Activated CD8-positive, alpha-beta memory T cell treated with anti-CD3 and anti-CD28 coated beads for 24 hours (primary cell): ENCODE data around the gene ZNF469.

Experiments used
- DNase-seq: peaks from one replicate; pipeline ENCODE4 v3.0.0-alpha.2; 2020

The ZNF469 gene

DNA sequence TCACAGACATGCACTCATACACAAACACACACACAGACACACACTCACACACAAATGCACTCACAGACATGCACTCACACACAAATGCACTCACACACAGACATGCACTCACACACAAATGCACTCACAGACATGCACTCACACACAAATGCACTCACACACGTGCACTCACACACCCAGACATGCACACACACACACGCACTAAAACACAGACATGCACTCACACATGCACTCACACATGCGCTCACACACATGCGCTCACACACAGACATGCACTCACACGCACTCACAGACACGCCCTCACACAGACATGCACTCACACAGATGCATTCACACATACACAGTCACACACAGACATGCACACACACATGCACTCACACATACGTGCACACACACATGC, 2.7 kb upstream of the ZNF469 start:
- DNase-seq, result no peak

GRCh38 chr16:88380619-88381018, 2.1 kb upstream of the ZNF469 start:
- no peak for DNase-seq

- no peak for DNase-seq
Observed at GRCh38 chr16:88381820-88382451, 823 bp upstream of the ZNF469 start.

DNA sequence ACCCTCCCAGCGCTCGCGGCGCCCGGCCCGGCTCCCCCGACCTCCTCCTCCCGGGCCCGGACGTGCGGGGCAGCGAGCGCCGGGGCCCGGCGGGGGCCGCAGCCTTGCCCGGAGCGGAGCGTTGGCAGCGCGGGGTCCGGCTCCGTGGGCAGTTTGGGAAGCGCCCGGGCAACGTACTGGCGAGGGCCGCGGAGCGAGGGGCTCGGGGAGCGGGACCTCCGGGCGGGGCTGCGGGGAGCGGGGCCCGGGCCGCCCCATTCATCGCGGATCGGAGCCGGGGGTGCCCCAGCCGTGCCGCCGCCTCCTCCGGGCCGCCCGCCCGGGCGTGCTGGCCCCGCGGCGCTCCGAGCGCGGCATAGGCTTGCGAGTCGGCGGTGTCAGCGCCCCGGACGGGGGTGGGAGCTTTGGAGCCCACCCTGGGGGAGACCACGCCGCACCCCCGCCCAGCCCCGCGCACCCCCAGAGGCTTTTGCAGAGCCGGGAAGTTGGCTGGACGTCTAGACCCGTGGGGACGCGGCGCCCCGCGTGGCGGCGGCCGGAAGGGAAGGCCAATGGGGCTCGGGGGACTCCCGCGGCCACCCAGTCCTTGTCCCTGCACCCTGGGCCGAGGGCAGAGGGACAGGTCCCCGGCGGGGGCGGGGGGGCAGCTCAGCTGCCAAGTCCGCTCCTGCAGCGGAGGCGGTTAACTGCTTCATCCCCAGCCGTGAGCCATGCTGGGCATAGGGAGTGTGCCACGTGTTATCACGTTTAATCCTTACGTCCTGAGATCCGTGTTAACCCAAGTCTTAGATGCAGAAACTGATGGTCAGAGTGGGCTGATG, 852 bp downstream of the ZNF469 start:
- DNase-seq, result peak; percentile 66

DNA sequence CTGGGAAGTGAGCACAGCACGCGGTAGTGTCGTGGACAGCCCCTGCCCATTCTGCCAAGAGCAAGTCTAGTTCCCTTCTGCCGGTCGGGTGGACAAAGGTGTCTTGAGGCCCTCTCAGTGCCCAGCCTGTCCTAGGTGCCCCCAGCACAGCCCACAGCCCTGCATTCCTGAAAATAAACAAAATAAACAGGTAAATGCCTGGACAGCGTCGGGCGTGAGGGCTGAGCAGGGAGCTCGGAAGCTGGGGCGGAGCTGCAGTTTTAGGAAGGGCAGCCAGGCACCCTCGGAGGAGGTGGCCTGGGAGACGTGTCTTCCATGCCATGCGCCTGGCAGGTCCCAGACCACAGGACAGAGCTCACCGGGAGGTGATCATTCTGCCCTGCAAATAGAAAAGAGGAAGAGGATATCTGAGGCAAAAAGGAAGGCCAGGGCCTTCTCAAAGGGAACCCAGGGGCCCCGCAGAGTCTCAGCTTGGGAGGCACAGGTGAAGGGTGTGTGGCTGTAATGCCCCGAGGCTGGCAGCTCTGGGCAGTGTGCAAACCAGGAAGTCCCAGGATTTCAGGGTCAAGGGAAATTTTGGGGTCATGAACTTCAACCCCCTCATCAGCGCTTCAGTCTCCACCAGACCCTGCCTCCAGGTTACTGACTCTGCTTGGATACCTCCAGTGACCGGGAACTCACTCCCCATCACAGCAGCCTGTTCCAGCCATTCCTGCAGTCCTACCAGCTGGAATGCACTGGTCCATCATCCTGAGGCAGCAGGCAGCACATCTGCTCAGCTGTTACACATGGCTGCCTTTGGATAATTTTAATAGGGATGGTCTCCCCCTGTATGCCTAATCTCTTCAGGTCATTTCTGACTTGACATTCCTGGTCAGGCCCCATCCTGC, 1.7 kb downstream of the ZNF469 start:
- DNase-seq, result no peak

DNA sequence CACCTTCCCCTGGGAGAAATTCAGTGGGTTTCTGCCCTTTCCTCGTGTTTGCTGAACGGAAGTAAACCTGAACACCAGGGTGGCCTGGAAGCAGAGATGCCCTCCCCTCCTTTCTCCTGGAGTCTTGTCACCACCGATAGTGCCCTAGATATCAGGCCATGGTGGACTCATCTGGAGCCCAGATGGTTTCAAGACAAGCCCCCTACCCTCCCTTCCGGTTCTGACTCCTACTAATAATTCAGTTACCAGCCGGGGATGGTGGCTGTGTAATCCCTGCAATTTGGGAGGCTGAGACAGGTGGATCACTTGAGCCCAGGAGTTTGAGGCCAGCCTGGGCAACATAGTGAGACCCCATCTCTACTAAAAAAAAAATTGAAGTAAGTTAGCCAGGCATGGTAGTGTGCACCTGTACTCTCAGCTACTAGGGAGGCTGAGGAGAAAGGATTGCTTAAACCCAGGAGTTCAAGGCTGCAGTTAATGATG, 2.4 kb downstream of the ZNF469 start:
- no peak for DNase-seq

GRCh38 chr16:88385831-88386815, 3.4 kb downstream of the ZNF469 start:
- no peak for DNase-seq

DNA sequence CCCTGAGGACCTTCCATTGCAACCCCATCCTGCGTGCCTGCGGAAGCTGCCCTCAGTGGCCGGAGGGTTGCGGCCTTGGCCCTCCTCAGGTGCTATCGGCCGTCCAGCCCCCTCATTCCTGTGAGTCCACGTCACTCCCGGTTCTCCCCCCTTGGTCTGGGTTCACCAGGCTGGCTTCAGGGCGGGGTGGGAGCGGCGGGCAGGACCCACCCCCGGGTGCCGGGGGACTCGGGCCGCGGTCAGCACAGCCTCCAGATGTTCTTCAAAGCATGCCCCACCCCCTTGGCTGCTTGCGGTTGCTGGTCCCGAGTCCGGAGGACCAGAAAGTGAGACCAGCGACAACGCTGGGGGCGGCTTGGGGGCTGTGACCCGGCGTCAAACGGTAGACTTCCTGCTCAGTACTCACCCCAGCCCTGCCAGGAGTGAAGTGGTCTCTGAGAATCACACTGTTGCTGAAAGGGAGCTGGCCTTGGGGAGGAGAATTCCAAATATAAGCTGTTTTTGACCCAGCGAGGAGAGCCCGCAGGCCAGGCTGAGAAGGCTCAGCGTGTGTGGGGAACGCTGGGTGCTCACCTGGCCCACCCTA, 4.5 kb downstream of the ZNF469 start:
- DNase-seq, result no peak

DNA sequence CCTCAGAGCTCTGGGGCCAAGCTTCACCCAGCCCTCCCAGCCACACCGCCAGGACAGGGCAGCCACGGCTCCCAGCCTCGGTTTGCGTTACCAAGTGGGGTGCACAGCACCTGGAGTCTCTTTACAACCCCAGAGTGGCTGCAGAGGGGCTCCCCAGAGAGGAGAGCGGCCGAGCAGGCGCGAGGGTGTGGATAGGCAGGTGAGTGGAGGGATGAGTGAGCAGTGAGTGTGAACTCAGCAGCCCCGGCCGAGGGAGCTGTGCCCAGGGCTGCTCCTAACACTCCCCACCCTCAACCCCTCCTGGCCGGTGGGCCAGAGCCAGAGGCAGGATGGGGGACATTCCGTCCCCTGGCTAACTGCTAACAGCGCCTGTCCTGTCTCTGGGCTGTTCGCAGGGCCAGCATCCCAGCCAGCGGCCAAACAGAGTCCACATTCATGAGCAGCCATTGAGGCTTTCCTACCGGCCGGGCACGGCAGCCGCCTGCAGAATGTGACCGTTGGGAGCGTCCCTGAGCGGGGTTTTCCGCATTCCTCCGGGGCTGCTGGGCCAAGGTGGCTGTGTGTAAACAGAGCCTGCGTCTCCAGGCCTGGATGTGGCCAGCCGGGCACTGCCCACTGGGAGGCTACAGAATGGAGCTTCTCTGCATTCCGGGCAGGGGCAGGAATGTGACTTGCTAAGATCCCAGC, 5.3 kb downstream of the ZNF469 start:
- DNase-seq, result no peak

GRCh38 chr16:88389191-88389590, 6.4 kb downstream of the ZNF469 start:
- no peak for DNase-seq

DNA sequence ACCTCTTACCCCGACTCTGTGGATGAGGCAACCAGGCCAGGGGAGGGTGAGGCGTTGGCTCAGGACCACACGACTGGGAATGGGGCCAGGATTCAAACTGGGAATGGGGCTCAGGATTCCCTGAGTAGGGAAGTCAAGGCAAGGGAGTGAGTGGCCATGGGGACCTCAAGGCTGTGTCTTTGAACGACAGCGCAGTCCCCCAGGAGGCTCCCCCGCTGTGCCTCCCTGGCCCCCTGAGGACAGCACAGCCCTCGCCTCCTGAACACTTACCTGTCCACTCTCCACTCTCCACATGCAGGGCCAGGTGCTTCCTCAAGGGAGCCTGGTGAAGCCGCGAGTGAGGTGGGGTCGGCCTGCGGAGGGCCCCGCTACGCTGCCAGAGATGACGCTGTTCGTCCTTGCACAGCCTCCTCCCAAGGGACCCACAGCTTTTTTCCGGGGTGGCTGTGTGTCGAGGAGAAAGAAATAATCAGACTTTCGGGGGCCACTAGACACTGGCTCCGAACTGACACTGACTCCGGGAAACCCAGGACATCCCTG, 6.9 kb downstream of the ZNF469 start:
- no peak for DNase-seq

- DNase-seq, result no peak
Observed at GRCh38 chr16:88390265-88390664, 7.5 kb downstream of the ZNF469 start.

GRCh38 chr16:88390735-88391134, 8.0 kb downstream of the ZNF469 start:
- no peak for DNase-seq

DNA sequence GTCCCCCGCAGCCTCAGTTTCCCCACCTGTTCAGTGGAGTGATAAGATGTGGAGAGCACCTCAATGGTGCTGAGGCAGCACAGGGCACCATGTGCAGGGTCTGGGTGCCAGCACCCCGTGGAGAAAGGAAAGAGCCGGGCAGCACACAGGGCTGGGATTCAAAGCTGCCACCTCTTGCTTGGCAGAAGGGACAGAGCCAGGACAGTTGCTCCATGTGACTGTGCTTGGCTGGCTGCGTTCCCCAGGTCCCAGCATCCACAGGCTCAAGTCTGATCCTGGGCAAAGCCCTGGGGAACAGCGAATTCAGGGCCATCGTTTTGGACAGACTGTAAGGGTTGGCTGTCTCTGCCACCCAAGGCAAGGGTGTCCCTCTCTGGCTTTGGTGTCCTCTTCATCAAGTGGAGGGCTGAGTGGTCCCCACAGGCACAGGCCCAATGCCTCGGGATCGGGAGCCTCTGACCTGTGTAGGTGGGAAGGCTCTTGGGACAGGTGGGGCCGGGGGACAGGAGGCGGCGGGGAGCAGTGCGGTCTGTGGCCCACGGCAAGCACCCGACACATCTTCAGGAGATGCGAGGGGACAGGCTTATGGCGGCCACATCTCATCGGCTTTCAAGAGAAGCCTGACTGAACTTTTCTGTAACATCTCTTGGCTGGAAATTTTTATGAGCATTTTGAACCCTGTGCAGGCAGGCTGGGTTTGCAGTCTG, 8.5 kb downstream of the ZNF469 start:
- no peak for DNase-seq

DNA sequence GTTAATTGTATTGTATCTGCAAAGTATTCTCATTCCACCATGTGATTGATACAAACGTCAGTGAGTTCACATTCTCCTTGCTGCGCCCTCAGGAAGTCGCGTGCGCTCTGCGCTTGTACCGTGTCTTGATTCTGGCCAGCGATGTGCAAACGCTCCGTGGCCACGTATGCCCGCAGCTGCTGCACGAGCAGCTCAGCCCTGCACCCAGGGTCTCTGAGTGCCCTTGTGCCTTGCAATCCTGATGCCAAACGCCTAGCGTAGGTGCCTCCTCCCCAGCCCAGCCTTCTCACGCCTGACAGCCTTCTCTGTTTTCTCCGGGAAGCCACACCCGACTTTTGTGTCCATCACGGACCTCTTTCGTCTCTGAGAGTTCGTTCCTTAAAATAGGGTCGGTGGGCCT, 9.4 kb downstream of the ZNF469 start:
- DNase-seq, result no peak

- no peak for DNase-seq
Observed at GRCh38 chr16:88392616-88393015, 9.9 kb downstream of the ZNF469 start.

DNA sequence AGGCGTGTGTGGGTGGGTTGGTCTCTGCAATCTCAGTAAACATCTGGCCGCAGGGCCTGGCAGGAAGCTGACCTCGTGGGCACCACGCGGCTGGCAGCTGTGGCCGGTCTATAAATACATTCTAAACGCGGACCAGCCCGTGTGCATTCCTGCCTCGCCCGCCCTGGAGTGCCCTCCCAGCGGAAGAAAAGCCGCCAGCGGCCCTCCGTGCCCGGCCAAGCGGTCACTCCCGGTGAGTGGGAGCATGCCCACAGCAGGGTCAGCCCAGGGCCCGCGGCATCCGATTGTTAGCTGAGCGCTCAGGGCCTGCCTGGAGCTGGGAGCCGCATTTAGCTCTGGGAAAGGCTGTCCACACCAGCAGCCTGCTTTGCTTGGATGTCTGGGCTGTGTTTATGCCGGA, 10.3 kb downstream of the ZNF469 start:
- no peak for DNase-seq

- DNase-seq, result no peak
Observed at GRCh38 chr16:88393571-88393970, 10.8 kb downstream of the ZNF469 start.

GRCh38 chr16:88394426-88394825, 11.7 kb downstream of the ZNF469 start:
- no peak for DNase-seq
